GM23338 (cell line): ENCODE measurements around the gene OXT.

Experiments used
- EZH2 ChIP-seq: fragments of 200-600 bp; sonication (generic); IDR thresholded peaks from one replicate; pipeline ENCODE4 v1.8.0; 2017; ENCODE audit warnings: antibody characterized with exemption, mild to moderate bottlenecking, low read depth; ENCODE audit not compliant: unreplicated experiment
- EZH2phosphoT487 ChIP-seq: fragments of 200-600 bp; sonication (generic); IDR thresholded peaks from one replicate; pipeline ENCODE4 v1.8.1; 2018; ENCODE audit warnings: antibody characterized with exemption; ENCODE audit not compliant: unreplicated experiment
- JUNB ChIP-seq: IDR thresholded peaks from one replicate; pipeline ENCODE4 v1.6.1; 2016; ENCODE audit warnings: antibody characterized with exemption; ENCODE audit not compliant: unreplicated experiment
- POLR2AphosphoS5 ChIP-seq: IDR thresholded peaks from 2 replicates; pipeline ENCODE4 v1.6.1; 2016; ENCODE audit warnings: antibody characterized with exemption, low read depth
- TF ChIP-seq, protein P1 (sequence below), 2 experiments: fragments of 200-600 bp in 1 of 2; sonication (generic) in 1 of 2; conservative IDR thresholded peaks; 2 replicates each; pipeline versions ENCODE4 v1.5.1 to v1.6.1; 2016 to 2017; ENCODE audit warnings: antibody characterized with exemption in 2 of 2, low read depth in 2 of 2, mild to moderate bottlenecking in 2 of 2, moderate library complexity in 1 of 2
- TF ChIP-seq, protein P2 (sequence below): IDR thresholded peaks from one replicate; pipeline ENCODE4 v1.6.1; 2018; ENCODE audit warnings: antibody characterized with exemption; ENCODE audit not compliant: unreplicated experiment
- TF ChIP-seq, protein P3 (sequence below): IDR thresholded peaks from 2 replicates; pipeline ENCODE4 v1.6.1; 2016; ENCODE audit warnings: antibody characterized with exemption

DNA sequence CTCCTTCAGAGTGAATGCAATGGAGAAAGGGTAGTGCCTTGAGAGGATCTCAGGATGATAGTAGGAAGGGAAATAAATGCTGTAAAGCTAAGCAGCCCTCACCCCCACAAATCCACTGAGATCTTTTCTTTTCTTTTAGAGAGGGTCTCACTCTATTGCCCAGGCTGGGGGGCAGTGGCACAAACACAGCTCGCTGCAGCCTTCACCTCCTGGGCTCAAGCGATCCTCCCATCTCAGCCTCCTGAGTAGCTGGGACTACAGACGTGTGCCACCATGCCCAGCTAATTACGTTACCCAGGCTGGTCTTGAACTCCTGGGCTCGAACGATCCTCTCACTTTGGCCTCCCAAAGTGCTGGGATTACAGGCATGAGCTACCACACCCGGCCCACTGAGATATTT, 29.1 kb downstream of the OXT start:
- TF ChIP-seq, protein P1, sequence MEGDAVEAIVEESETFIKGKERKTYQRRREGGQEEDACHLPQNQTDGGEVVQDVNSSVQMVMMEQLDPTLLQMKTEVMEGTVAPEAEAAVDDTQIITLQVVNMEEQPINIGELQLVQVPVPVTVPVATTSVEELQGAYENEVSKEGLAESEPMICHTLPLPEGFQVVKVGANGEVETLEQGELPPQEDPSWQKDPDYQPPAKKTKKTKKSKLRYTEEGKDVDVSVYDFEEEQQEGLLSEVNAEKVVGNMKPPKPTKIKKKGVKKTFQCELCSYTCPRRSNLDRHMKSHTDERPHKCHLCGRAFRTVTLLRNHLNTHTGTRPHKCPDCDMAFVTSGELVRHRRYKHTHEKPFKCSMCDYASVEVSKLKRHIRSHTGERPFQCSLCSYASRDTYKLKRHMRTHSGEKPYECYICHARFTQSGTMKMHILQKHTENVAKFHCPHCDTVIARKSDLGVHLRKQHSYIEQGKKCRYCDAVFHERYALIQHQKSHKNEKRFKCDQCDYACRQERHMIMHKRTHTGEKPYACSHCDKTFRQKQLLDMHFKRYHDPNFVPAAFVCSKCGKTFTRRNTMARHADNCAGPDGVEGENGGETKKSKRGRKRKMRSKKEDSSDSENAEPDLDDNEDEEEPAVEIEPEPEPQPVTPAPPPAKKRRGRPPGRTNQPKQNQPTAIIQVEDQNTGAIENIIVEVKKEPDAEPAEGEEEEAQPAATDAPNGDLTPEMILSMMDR (conservative IDR thresholded peaks at IDR 0.05; ENCODE audit: low read depth in 2 of 2): no peak
- TF ChIP-seq POLR2AphosphoS5 (no peak), EZH2 (no peak), JUNB (no peak), EZH2phosphoT487 (no peak)
- TF ChIP-seq, protein P2, sequence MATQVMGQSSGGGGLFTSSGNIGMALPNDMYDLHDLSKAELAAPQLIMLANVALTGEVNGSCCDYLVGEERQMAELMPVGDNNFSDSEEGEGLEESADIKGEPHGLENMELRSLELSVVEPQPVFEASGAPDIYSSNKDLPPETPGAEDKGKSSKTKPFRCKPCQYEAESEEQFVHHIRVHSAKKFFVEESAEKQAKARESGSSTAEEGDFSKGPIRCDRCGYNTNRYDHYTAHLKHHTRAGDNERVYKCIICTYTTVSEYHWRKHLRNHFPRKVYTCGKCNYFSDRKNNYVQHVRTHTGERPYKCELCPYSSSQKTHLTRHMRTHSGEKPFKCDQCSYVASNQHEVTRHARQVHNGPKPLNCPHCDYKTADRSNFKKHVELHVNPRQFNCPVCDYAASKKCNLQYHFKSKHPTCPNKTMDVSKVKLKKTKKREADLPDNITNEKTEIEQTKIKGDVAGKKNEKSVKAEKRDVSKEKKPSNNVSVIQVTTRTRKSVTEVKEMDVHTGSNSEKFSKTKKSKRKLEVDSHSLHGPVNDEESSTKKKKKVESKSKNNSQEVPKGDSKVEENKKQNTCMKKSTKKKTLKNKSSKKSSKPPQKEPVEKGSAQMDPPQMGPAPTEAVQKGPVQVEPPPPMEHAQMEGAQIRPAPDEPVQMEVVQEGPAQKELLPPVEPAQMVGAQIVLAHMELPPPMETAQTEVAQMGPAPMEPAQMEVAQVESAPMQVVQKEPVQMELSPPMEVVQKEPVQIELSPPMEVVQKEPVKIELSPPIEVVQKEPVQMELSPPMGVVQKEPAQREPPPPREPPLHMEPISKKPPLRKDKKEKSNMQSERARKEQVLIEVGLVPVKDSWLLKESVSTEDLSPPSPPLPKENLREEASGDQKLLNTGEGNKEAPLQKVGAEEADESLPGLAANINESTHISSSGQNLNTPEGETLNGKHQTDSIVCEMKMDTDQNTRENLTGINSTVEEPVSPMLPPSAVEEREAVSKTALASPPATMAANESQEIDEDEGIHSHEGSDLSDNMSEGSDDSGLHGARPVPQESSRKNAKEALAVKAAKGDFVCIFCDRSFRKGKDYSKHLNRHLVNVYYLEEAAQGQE: no peak
- TF ChIP-seq, protein P3, sequence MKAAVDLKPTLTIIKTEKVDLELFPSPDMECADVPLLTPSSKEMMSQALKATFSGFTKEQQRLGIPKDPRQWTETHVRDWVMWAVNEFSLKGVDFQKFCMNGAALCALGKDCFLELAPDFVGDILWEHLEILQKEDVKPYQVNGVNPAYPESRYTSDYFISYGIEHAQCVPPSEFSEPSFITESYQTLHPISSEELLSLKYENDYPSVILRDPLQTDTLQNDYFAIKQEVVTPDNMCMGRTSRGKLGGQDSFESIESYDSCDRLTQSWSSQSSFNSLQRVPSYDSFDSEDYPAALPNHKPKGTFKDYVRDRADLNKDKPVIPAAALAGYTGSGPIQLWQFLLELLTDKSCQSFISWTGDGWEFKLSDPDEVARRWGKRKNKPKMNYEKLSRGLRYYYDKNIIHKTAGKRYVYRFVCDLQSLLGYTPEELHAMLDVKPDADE: no peak
